Suprapubic skin (tissue), 4 donors: ENCODE results near the gene GAB1. TPM values are rescaled to one million over a fixed set of nuclear protein-coding genes. Genes with fewer than 3 reads are reported as not detected.

Experiments used
- DNase-seq, 2 donors: peaks; one replicate each; pipeline ENCODE4 v3.0.0-alpha.2; 2019; ENCODE audit warnings: low spot score in 2 of 2
- H3K27ac ChIP-seq: fragments of 200-600 bp; sonication (generic); one replicate; pipeline ENCODE4 v1.5.1; 2019
- H3K27me3 ChIP-seq: fragments of 200-600 bp; sonication (generic); one replicate; pipeline ENCODE4 v1.5.1; 2019
- H3K36me3 ChIP-seq: fragments of 200-600 bp; sonication (generic); one replicate; pipeline ENCODE4 v1.5.1; 2019
- H3K4me1 ChIP-seq: fragments of 200-600 bp; sonication (generic); one replicate; pipeline ENCODE4 v1.5.1; 2019
- H3K4me3 ChIP-seq: fragments of 200-600 bp; sonication (generic); one replicate; pipeline ENCODE4 v1.5.1; 2019; ENCODE audit warnings: mild to moderate bottlenecking
- H3K9me3 ChIP-seq: fragments of 200-600 bp; sonication (generic); one replicate; pipeline ENCODE4 v1.5.1; 2019
- EP300 ChIP-seq: sonication (generic); formaldehyde crosslinking; IDR thresholded peaks from one replicate; pipeline ENCODE4 v1.6.1; 2017; ENCODE audit warnings: antibody characterized with exemption
- POLR2A ChIP-seq, 2 donors: fragments of 450-650 bp; IDR thresholded peaks; one replicate each; pipeline ENCODE4 v1.6.1; 2017; ENCODE audit warnings: antibody characterized with exemption in 2 of 2, mild to moderate bottlenecking in 2 of 2, moderate library complexity in 2 of 2
- POLR2AphosphoS5 ChIP-seq, 3 donors: sonication (generic); formaldehyde crosslinking; IDR thresholded peaks; one replicate each; pipeline ENCODE4 v1.6.1; 2017; ENCODE audit warnings: antibody characterized with exemption in 3 of 3
- WGBS: methylation state at CpG from one replicate; pipeline ENCODE4 v1.1.5; 2018; 5-methylcytosine and 5-hydroxymethylcytosine counted together
- total RNA-seq, 4 donors: library from RNA; depleted of rRNA; stranded (reverse); fragments of >200 nt; gene quantifications; one replicate each; pipeline ENCODE4 v1.1.0, GENCODE V29; 2016
- TF ChIP-seq, protein P1 (sequence below), 2 donors: fragments of 200-600 bp in 1 of 2; fragments of 450-650 bp in 1 of 2; sonication (generic) in 1 of 2; IDR thresholded peaks; one replicate each; pipeline ENCODE4 v1.5.1; 2016 to 2019; ENCODE audit warnings: antibody characterized with exemption in 2 of 2, mild to moderate bottlenecking in 1 of 2, moderate library complexity in 1 of 2

Gene GAB1
- total RNA-seq, 4 donors from 2014 or later, result 39.5 to 64.5 (median 46.4) TPM

DNA sequence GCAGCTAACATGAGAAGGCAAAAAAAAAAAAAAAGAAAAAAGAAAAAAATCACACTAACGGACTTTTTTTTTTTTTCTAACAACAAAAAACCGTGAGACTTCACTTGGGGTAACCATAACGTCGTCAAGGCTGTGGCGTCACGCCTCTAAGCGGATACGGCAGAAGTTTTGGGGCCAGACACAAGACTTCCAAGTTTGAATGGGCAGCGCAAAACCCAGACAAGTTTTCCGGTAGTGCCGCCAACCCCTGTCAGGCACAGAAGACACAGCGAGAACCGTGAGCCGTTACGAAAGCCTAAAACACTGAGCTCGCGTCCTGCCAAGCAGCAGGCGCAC lies 176.3 kb downstream of the GAB1 start:
- Histone ChIP-seq H3K9me3 (no peaks in the 10 kb centered on the region), H3K36me3 (no peaks in the 10 kb centered on the region), H3K27me3 (no peaks in the 10 kb centered on the region), H3K4me1 (peaks cover 27% of the 10 kb centered on the region), H3K27ac (peak overlapping the region; percentile 98), H3K4me3 (peak overlapping the region; percentile 97)
- TF ChIP-seq, protein P1, sequence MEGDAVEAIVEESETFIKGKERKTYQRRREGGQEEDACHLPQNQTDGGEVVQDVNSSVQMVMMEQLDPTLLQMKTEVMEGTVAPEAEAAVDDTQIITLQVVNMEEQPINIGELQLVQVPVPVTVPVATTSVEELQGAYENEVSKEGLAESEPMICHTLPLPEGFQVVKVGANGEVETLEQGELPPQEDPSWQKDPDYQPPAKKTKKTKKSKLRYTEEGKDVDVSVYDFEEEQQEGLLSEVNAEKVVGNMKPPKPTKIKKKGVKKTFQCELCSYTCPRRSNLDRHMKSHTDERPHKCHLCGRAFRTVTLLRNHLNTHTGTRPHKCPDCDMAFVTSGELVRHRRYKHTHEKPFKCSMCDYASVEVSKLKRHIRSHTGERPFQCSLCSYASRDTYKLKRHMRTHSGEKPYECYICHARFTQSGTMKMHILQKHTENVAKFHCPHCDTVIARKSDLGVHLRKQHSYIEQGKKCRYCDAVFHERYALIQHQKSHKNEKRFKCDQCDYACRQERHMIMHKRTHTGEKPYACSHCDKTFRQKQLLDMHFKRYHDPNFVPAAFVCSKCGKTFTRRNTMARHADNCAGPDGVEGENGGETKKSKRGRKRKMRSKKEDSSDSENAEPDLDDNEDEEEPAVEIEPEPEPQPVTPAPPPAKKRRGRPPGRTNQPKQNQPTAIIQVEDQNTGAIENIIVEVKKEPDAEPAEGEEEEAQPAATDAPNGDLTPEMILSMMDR (IDR thresholded peaks at IDR 0.05), result no peak
- TF ChIP-seq POLR2AphosphoS5 (IDR thresholded peaks at IDR 0.05), result no peak
- DNase-seq, result no peak
- under 1% methylated on average over 18 of the region's 18 CpGs for WGBS

DNA sequence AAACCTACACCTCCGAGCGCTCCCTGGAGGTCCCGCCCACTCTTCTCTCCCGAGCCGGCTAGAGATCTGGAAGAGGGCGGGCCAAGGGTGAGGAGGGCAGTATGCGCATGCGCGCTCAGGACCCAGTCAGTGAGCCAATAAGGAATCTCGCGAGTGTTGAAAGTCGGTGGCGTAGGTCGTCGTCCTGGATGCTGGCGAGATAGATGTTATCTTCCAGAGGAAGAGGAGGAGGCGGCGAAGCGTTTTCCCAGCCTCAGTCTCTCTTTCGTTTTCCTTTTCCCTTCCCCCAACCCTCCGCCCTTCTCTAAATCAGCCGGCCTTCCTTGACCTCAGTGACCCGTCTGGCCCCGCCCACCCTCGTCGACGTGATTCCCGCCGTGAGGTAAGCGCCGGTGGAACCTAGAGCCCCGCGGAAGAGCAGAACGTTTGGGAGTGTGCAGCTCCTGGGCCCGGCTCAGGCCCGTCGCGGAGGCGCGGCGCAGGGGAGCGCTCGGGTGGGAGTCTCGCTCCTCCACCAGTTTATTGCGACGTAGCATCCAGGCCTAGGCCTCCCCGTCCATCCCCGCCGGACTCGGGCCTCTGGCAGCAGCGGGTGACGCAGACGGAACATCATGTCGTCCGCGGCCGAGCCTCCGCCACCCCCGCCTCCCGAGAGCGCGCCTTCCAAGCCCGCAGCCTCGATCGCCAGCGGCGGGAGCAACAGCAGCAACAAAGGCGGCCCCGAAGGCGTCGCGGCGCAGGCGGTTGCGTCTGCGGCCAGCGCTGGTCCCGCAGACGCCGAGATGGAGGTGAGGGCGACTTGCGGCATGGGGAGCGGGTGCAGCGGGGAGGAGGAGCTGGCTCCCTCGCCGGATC lies 176.9 kb downstream of the GAB1 start, which contains the start of gene SMARCA5:
Gene SMARCA5 (plus strand): TSS at position 389 of the 855 bp plus-strand sequence. CDS start 223 bp downstream, at position 612.
- H3K27ac ChIP-seq, result peak within 1 kb of the TSS; percentile 98
- under 1% methylated on average over 54 of the region's 86 CpGs for WGBS
- H3K9me3 ChIP-seq, result no peaks in the 10 kb centered on the region
- peak; percentile 98 for DNase-seq
- peak; percentile 15 to 82 for TF ChIP-seq POLR2A (IDR thresholded peaks at IDR 0.05)
- peak in 1 of 3 donors; percentile 16 for TF ChIP-seq POLR2AphosphoS5 (IDR thresholded peaks at IDR 0.05)
- TF ChIP-seq, protein P1 (IDR thresholded peaks at IDR 0.05), result no peak
- no peak for TF ChIP-seq EP300
- H3K4me1 ChIP-seq, result peaks cover 31% of the 10 kb centered on the region
- H3K36me3 ChIP-seq, result no peaks in the 10 kb centered on the region
- peak within 1 kb of the TSS; percentile 97 for H3K4me3 ChIP-seq
- no peaks in the 10 kb centered on the region for H3K27me3 ChIP-seq

DNA sequence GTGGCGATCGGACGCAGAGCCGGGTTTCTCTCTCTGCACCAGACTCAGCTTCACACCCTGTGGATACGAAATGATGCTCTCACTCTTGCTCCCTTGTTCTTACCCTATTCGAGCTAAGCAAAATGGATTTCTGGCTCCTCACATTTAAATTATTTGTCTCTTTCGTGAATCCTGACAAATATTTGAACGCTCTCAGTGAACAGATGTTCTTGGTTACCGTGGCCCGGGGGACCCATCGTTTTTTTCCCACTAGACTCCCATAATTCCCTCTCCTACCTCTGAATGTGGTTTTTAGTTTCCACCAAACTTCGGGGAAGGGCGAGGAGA lies 177.5 kb downstream of the GAB1 start:
- 0% methylated on average over 13 of the region's 13 CpGs for WGBS
- H3K27me3 ChIP-seq, result no peaks in the 10 kb centered on the region
- no peaks in the 10 kb centered on the region for H3K9me3 ChIP-seq
- H3K4me3 ChIP-seq, result peak overlapping the region; percentile 97
- TF ChIP-seq, protein P1 (IDR thresholded peaks at IDR 0.05), result no peak
- TF ChIP-seq EP300 (no peak), POLR2A (IDR thresholded peaks at IDR 0.05) (no peak), POLR2AphosphoS5 (IDR thresholded peaks at IDR 0.05) (no peak)
- peak overlapping the region; percentile 98 for H3K27ac ChIP-seq
- peaks cover 32% of the 10 kb centered on the region for H3K4me1 ChIP-seq
- peaks cover 3% of the 10 kb centered on the region for H3K36me3 ChIP-seq
- DNase-seq, result no peak

DNA sequence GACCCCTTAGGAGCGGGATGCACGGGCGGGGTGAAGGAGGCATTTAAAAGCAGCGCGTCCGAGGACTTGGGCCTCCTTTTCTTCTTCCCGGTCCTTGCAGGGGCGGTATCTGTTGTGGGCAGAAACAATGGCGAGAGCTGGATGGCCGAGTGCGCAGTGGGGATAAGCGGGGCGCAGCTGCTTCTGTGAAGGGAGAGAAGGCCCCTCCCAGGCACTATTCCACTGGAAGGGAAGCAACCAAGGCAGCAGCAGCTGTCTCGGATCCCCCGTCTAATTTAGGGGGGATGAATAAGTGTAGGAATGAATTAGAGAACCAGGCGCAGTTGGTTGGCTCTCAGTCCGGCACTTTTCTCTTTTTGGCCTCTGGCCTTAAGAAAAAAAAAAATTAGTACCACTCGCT lies 177.8 kb downstream of the GAB1 start:
- Histone ChIP-seq H3K27me3 (no peaks in the 10 kb centered on the region), H3K4me1 (peaks cover 36% of the 10 kb centered on the region), H3K9me3 (no peaks in the 10 kb centered on the region), H3K27ac (peak overlapping the region; percentile 98), H3K4me3 (peak overlapping the region; percentile 97), H3K36me3 (peaks cover 7% of the 10 kb centered on the region)
- 0% methylated on average over 18 of the region's 18 CpGs for WGBS
- TF ChIP-seq, protein P1 (IDR thresholded peaks at IDR 0.05), result no peak
- TF ChIP-seq POLR2AphosphoS5 (IDR thresholded peaks at IDR 0.05), result no peak
- TF ChIP-seq EP300, result no peak
- TF ChIP-seq POLR2A (IDR thresholded peaks at IDR 0.05), result no peak
- peak; percentile 73 to 79 for DNase-seq

DNA sequence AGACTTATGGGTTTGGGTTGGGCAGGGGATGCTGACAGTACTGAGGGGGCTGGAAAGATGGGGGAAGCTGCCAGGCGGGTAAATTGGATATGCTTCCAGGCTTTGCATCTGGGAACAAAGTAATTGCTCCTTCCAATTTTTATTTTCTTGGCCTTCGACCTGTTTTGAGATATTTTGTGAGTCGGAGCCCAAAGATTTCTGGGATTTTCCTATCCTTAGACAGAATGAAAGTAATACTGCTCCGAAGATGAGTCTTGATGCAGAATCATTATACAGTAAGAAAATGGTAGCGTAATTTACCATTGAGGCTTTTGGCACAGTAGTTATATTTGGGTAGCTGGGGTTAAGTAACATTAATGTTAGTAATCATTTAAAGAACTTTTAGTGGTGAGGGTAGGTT lies 178.2 kb downstream of the GAB1 start:
- no peak for TF ChIP-seq POLR2AphosphoS5 (IDR thresholded peaks at IDR 0.05)
- no peak for TF ChIP-seq POLR2A (IDR thresholded peaks at IDR 0.05)
- TF ChIP-seq EP300, result no peak
- TF ChIP-seq, protein P1 (IDR thresholded peaks at IDR 0.05), result no peak
- WGBS, result 8% methylated on average over 5 of the region's 5 CpGs
- DNase-seq, result no peak
- no peaks in the 10 kb centered on the region for H3K9me3 ChIP-seq
- peaks cover 9% of the 10 kb centered on the region for H3K36me3 ChIP-seq
- no peaks in the 10 kb centered on the region for H3K27me3 ChIP-seq
- peaks cover 37% of the 10 kb centered on the region for H3K4me1 ChIP-seq
- peak overlapping the region; percentile 97 for H3K4me3 ChIP-seq
- peak overlapping the region; percentile 98 for H3K27ac ChIP-seq
